GM03348 (cell line): ENCODE data around the gene GEN1.
"Not testable (repeated sequence)": the region's sequence is repeated elsewhere in the genome, so short reads cannot be mapped to it uniquely, and the experiment has no call there.

ENCODE experiments used
- DNase-seq: peaks from one replicate; pipeline ENCODE4 v3.0.0; 2012; ENCODE audit warnings: low spot score

Gene GEN1

DNA sequence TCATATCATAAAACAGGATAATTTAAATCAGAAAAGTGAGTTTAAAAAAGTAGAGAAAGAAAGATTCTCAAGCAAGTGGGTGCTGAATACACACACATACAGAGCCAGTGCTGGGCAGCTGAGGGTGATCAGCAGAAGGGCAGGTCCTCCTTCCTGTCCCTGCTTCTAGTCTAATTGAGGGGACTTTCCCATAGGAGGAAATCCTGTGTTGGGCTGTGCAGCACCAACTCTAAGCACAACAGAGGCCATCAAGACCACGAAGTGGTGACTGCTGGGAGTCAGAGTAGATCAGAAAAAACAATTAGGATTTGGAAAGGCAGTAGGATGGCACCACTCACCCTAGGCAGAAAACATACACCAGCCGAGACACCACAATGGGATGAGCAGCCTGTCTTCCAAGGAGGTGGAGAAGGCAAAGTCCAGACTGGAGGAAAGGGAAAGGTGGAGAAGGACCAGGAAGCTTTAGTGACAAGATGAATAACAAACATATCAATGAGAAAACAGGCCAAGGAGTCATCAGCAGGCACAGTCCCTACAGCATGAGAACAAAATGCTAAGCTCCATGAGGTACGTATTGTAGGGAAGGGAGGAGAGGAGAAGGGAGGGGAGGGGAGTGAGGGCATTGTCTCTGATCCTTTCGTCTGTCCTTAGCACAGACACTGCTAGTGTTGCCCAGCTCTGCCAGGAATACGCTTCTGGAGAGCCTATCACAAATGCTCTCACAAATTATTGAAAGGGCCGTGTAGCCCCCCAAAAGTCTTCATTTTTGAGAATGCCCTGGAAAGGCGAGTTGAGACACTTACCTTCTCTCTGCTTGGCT is 45.6 kb downstream of the GEN1 start:
- no peak for DNase-seq

DNA sequence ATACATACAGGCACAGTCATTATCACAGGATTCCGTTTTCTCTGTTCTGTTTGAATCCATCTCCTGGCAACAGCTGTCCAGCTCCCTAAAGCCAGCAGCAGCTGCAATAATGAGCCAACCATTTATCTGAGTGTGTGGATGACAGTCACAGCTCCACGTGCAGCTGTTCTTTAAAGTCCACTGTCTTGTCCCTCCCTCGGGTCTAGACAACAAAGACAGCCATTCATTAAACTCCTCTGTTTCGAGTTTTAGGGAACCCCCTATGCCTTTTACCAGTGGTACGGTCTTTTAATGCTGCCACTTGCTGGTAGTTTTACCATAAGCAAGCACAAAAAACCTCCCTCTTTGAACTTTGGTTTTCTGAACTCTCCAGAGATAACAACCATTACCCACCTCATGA is 46.3 kb downstream of the GEN1 start:
- DNase-seq: no peak

DNA sequence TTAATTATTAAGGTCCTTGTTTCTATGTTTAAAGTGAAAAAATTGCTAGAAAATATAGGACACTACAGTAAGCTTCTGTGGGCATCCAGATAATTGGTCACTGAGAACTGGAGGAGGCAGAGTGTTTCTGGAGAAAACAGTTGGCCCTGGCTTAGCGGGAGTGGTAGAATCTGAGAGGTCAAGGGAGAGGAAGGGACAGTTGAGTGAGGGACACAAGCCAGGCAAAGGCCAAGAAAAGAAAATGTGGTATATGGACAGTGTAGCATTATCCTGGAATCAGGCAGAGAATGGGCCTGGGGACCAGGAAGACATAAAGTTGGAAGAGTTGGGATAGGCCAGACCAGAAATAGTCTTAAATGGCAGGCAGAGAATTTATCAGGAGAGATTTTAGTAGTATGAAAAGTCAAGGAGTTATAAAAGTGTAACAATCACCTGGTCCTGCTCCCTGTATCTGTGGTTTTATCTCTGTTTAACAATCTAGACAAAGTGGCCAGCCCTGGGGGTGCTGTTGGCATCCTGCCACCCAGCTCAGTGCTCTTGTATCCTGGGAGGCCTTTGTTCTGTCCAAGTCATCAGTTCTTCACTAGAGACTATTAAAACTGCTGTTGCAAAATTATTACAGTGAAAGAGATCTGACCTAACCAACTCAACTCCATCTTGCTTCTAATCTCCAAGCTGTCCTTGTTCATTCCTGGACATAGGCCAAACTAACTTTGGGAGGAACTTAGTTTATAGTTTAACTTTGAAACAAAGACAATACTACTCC is 46.9 kb downstream of the GEN1 start:
- no peak for DNase-seq

DNA sequence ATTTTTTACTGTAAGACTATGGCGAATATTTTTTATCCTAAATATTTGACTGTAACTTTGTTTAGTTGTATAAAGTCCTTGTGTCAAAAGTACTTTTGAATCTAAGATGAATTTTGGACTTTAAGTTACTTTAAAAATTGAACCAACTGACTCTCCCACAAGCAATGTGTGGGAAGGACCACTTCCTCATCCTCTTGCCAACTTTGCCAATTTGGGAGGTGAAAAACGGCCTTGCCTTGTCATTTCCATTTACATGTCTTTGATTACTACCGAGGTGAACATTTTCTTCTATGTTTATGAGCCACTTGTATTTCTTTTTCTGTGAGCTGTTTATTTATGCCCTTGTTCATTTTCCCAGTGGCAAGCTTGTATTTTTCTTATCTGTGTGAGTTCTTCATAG is 49.6 kb downstream of the GEN1 start:
- DNase-seq: no peak

DNA sequence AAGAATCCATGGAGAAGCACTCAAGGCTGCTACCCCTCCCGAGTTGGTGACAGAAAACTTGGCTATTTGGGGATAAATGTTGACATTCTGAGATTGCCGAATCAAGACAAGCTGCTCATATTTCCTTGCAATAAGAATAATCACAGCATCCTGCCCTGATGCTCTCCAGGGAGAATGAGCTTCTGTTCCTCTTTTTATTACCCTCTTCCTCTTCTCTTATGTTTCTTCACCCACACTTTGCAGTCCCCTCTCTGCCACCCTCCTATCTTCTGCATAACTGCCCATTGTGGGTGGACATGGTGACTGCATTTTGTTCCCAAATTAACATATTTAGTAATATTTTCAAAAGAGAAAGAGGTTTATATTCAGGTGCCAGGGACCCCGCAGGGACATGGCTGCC is 50.4 kb downstream of the GEN1 start:
- DNase-seq: no peak

DNA sequence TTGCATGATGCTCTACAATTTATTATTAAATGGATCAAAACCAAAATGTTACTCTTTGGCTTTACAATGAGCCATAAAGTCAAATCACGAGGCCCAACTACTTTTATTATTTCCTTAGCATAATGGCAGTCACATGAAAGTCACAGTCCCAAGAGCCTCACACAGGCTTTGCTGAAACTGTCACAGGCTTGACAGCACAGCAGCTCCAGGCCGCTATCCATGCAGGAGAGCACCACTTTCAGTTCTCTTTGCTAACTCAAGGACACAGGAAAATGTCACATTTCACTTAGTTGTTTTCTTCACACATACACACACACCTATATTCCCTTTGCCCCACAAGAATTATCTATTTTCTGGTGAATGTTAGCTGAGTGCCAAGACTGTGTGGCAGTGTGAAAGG is 51.2 kb downstream of the GEN1 start:
- DNase-seq: no peak

DNA sequence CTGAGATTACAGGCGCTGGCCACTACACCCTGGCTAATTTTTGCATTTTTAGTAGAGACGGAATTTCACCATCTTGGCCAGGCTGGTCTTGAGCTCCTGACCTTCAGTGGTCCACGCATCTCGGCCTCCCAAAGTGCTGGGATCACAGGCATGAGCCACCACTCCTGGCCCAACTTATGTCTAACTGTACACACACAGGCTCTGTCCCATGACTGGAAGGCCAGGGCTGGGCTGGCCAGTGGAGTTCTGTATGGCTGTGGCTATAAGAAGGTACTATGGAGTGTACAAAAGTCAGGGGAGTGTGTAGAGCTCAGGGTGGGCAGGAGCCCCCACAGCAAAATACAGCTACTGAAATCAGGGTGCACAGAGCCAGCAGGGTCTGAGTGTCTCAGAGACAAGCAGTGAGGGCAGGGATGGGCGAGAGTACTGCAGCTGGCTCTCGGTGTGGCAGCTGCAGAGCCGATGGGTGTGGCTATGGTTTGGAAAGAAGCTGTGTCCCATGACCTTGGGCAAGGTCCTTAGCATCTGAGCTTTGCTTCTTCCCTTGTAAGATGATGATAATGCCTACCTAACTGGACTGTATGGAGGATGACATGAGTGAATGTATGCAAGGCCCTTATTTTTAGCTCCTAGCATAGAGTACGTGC is 51.9 kb downstream of the GEN1 start:
- DNase-seq: no peak

DNA sequence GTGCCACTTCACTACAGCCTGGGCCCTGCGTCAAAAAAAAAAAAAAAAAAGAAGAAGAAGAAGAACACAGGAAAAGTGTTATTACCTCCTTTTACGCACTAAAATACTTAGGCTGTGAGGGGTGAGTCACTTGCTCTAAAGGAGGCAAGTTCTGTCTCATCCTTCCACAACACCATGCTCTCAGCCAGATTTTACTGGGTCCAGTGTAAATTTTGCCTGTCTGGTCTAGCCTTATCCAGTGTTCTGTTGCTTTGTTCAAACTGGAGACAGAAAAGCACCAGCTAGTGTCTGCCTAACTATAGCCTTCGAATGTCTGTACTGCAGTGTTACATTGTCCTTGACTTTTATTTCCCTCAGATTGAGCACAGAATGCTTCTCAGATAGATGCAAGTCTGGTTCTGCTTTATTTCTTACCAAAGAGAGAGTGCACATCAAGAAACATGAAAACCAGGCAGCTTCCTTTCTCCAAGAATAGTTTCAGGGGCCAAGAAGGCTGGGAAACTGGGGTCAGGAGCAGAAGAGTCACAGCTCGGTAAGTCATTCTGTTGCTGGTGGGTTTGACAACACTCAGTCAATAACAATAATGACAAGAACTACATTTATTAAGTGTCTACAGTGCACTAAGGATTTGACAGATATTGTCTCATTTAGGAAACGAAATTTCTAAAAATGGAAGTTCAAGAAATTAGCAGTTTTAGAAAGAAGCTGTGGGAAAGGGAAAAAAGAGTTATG is 59.2 kb downstream of the GEN1 start:
- peak; percentile 75 for DNase-seq

DNA sequence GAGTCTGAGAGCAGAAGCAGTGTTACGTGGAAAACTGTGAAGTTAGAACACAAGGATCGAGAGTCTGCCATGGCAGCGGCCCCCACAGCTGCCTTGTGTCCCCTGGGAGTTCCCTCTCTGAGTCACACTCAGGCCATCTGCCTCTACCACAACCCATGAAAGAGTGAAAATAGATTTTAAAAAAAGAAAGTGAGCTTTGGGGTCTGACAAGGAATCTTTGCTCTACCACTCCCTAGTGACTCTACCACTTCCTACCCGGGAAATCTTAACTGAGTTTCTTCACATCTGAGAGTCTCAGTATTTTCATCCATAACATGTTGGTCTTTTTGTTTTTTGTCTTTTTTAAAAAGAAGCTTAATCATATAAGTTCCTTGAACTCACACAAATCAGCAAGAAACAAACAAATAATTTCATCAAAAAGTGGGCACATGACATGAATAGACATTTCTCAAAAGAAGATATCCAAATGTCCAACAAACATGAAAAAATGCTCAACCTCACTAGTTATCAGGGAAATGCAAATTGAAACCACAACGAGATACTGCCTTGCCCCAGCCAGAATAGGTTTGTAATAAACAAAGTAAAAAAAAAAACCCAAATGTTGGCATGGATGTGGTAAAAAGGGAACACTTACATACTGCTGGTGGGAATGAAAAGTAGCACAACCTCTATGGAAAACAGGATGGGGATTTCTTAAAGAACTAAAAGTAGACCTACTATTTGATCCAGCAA is 60.0 kb downstream of the GEN1 start:
- DNase-seq: peak; percentile 78

DNA sequence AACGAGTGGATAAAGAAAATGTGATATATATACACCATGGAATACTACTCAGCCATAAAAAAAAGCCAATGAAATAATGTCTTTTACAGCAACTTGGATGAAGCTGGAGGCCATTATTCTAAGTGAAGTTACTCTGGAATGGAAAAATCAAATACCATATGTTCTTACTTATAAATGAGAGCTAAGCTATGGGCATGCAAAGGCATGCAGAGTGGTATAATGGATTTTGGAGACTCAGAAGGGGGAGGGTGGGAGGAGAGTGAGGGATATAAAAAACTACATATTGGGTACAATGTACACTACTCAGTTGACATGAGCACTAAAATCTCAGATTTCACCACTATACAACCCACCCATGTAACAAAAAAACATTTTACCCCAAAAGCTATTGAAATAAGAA is 60.7 kb downstream of the GEN1 start:
- no peak for DNase-seq

DNA sequence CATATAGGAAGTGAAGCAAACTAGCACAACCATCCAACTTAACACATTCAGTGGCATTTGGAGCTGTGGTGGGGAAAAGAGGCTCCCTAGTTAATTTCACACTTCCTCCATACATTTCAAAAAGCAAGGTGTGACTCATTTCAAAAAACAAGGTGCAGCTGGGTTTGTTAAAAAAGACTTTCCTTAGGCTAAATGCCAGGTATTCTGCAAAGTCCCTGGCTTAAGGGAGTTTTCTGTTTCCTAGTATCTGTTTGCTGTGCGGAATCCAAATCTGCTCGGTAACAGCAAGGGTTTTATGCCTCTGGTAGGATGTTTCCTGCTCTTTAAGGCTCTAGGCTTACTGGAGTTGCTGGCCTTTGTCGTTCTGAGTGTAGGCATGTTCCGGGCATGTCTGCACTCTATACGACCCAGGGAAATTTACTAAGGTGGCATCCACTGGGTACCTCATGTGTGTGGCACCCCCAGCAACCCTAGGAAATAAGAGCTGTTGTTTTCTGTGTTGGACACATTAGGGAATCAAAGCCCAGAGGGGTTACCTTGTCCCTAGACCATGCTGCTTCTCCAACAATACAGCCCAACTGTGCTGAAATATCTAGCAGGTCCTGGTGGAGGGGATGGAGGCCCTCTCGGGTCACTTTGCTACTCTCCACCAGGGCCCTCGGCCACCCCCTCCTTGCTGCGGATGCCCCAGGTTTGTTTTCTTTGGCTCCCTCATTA is 61.7 kb downstream of the GEN1 start:
- DNase-seq: no peak

DNA sequence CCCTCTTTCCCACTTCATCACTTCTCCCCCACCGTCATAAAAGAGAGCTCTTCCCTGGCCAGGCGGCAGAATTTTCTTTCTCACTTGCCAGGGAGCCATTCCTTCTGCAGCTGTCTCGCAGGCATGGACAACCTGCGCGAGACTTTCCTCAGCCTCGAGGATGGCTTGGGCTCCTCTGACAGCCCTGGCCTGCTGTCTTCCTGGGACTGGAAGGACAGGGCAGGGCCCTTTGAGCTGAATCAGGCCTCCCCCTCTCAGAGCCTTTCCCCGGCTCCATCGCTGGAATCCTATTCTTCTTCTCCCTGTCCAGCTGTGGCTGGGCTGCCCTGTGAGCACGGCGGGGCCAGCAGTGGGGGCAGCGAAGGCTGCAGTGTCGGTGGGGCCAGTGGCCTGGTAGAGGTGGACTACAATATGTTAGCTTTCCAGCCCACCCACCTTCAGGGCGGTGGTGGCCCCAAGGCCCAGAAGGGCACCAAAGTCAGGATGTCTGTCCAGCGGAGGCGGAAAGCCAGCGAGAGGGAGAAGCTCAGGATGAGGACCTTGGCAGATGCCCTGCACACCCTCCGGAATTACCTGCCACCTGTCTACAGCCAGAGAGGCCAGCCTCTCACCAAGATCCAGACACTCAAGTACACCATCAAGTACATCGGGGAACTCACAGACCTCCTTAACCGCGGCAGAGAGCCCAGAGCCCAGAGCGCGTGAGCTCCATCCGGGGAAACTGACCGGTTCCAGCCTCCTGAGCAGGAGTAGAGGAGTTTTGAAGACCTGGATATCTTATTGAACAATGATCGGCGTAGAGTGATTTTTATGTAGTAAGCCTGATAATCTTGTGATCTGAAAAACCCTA is 62.7 kb downstream of the GEN1 start, which contains the start of gene MSGN1:
Gene MSGN1 (plus strand): TSS at position 65 of the 850 bp plus-strand sequence. CDS start 59 bp downstream, at position 124.
- DNase-seq: no peak

DNA sequence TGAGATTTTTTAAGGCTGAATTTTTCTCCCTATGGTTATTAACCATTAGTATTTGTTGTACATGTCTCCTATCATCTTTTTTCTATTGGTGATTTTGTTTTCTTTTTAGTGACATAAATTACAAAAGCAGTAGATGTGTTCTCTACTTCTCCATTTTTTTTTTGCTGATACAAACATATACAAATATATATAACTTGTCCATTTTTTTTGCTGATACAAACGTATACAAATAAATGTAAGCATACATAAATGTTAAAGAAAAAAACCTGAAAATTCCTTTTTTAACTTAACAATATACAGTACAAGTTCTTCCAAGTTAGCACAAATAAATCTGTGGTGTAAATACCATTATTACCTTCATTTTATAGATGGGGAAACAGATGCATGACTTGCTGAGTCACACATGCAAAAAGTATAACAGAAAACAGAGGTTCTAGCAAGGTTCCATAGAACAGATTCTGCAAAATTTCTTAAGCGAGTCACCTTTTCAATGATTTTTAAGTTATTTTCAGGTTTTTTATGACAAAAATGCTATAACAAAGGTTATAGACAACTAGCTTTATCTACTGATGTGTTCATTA is 64.4 kb downstream of the GEN1 start:
- no peak for DNase-seq

DNA sequence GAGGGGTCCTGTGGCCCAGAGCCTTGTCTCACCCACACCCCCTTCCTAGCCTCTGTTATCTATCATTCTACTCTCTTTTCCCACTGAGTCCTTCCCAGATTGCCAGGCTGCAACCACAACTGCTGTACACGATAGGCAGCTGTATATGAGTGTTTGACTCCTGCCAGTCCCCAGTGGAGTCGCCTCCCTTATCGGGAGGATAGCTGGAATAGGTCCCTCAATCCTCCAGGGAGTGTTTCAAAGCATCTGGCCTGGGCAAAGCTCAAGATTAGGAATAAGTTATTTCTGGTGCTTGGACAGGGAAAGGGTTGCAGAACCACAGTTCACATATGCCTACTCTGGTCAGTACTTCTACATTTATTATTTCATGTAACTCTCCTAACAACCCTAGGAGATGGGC is 67.1 kb downstream of the GEN1 start:
- DNase-seq: no peak

DNA sequence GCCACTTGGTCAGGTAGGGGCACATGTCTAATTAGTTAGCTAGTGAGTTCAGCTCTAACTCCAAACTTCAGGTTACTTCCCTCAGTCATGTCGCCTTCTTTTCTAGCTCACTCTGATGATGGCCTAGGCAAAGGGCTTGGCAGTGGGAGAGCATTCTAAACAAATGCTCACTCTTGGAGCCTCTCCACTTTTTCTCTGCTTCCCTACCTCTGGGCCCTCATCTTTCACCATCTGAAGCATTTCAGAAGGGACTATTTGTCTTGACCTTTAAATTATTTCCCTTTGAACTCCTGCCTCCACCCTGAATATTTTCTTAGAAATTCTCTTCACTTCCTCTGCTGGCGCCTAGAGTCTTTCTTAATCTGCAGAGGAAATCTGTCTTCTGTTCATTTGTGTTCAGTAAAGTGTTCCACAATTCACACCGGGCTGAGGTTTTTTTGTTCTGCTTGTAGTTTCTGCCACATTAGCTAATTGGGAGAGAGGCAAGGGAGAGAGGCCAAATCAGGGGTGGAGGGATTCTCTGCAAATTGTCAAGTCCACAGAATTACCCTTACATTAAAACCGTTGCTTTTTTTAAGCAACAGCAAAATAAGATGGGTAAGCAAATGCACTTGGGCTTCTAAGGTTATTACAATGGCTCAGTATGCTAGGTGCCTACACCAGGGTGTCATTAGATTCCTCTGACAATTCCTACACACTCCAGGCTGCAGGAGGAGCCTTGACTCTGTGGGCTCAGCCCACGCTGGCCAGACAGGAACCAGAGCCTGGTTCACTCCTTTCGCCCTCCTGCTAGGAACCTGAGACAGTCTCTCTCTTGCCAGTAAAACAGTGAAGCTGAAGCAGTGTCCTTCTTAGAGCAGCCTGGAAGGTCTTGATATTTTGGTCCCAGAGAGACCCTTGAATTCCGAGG is 67.9 kb downstream of the GEN1 start:
- no peak for DNase-seq

DNA sequence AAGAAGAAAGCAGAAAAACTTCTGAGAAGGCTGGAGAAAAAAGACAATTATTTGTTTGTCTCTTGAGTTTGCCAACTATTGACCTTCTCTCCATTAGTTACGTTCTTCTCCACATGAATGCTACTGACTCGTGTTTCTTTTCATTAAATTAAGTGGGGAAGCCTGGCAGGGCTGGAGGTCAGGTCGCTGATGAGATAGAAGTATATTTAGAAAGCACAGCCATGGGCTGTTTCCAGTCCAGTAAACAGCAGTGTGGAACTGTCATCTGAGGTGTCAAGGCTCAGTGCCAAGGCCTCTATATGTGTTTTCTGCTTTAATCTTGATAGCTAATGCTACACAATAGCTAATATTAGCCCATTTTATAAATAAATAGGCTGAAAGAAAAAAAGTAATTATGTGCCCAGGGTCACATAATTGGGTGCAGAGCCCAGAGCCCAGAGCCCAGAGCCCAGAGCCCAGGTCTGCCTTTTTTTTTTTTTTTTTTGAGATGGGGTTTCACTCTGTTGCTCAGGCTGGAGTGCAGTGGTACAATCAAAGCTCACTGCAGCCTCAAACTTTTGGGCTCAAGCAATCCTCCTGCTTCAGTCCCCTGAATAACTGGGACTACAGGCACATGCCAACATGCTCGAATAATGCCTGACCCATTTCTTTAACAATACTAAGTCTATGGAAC is 68.6 kb downstream of the GEN1 start:
- no peak for DNase-seq

DNA sequence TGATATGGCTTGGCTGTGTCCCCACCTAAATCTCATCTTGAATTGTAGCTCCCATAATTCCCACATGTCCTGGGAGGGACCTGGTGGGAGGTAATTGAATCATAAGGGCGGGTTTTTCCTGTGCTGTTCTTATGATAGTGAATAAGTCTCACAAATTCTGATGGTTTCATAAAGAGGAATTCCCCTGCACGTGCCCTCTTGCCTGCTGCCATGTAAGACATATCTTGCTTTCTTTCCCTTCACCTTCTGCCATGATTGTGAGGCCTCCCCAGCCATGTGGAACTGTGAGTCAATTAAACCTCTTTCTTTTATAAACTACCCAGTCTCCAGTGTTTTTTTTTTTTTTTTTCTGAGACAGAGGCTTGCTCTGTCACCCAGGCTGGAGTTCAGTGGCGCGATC is 69.7 kb downstream of the GEN1 start:
- DNase-seq: not testable (repeated sequence)

DNA sequence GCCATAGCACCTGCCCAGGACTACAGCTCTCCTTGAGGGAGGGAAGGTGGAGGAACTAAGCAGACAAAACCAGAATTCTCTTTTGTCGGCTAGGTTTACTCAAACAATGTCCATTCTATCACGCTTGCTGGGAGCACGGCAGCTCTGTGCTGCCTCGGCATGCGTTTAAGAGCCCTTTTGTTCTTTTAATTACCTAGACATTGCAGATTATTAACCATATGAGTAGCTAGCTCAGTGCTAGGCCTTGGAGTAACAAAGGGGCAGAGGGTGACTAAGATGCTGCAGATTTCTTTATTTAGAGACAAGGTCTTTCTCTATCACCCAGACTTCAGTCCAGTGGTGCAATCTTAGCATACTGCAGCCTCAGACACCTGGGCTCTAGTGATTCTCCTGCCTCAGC is 73.4 kb downstream of the GEN1 start:
- DNase-seq: no peak
